ENCODE results near the gene DNAJC30.

DNA sequence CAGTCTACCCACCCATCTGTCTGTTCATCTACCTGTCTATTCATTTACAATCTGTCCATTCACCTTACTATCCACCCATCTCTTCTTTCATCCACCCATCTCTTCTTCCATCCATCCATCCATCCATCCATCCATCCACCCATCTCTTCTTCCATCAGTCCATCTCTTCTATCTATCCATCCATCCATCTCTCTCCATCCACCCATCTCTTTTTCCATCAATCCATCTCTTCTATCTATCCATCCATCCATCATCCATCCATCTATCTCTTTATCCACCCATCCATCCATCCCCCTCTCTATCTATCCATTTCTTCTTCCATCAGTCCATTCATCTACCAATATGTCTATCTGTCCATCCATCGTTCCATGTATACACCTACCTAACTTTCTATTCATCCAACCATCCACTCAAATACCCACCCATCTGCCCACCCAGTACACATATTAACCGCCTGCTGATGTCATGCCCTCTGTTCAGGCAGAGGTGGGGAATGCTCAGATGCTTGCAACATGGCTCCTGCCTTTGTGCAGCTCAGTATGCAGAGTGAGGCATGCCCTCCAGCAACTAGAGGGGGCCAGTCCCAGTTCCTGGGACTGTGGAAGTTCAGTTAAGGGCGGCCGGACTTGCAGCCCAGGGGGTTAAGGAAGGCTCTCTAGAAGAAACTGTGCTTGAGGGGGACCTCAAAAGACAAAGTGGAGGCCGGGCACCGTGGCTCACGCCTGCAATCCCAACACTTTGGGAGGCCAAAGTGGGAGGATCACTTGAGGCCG lies 47.6 kb downstream of the DNAJC30 start:
- TF ChIP-seq, protein P1, sequence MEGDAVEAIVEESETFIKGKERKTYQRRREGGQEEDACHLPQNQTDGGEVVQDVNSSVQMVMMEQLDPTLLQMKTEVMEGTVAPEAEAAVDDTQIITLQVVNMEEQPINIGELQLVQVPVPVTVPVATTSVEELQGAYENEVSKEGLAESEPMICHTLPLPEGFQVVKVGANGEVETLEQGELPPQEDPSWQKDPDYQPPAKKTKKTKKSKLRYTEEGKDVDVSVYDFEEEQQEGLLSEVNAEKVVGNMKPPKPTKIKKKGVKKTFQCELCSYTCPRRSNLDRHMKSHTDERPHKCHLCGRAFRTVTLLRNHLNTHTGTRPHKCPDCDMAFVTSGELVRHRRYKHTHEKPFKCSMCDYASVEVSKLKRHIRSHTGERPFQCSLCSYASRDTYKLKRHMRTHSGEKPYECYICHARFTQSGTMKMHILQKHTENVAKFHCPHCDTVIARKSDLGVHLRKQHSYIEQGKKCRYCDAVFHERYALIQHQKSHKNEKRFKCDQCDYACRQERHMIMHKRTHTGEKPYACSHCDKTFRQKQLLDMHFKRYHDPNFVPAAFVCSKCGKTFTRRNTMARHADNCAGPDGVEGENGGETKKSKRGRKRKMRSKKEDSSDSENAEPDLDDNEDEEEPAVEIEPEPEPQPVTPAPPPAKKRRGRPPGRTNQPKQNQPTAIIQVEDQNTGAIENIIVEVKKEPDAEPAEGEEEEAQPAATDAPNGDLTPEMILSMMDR (IDR thresholded peaks at IDR 0.05): no peak
- TF ChIP-seq POLR2A (IDR thresholded peaks at IDR 0.05): no peak
